Measurements from ENCODE around the gene VTA1. TPM values are rescaled to one million over a fixed set of nuclear protein-coding genes. Genes with fewer than 3 reads are reported as not detected.
A peak's percentile ranks its signal among the peaks of the same experiment; 100 is the strongest.

VTA1 gene
- total and polyA plus RNA-seq, 2 of the 4 experiments (the other 2 are of a cell fraction) = 60.9 to 120 TPM

DNA sequence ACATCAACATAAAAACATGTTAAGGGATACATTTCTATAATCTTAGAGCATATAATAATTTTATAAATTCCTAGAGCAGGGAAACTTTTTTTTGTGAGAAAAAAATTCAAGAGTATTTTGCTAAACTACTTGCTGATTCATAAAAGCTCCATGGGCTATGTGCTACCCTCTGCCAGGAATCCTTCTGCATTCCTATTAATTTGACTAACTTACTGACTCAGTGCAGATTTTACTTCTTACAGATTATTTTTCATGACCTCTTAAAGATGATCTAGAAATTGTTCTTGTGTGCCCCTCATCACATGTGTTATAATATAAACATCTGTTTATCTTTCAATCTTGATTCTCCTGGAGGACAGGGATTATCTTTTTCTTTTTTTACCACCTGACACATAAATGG, 5.7 kb downstream of the VTA1 start:
- H3K14ac ChIP-seq (replicated peaks; ENCODE audit: low read depth, low read length) = no peak overlapping the region
- intact Hi-C loops (cut with micrococcal nuclease) = loop anchor here (5.0 kb wide), 1 partner anchor 150 kb away; the partner anchor contains the start of gene ADGRG6

More for the DNA sequence above, 5.7 kb downstream of the VTA1 start:
- TF ChIP-seq CHD1 (IDR thresholded peaks at IDR 0.05; ENCODE audit: low read depth, low read length) = no peak
- TF ChIP-seq BHLHE40 (IDR thresholded peaks at IDR 0.05; ENCODE audit: low read depth, low read length) = no peak
- TF ChIP-seq NFE2L2 (IDR thresholded peaks at IDR 0.05; ENCODE audit: low read depth, low read length) = no peak
- H3K36me3 ChIP-seq (ENCODE audit: control insufficient read depth, insufficient read depth, low read length) = peaks cover 2% of the 10 kb centered on the region; the same call in 1 of the 2 replicates
- H3K27me3 ChIP-seq (ENCODE audit: control insufficient read depth, insufficient read depth, low read length) = no peaks in the 10 kb centered on the region
- H3K56ac ChIP-seq (ENCODE audit: extremely low read depth, insufficient read depth, low read length) = no peak overlapping the region
- H3K79me1 ChIP-seq (ENCODE audit: low read depth in 1 of 2, low read length in 2 of 2) = peaks cover 8 to 41% of the 10 kb centered on the region in 2 experiments; a peak in 3 of 4 replicates
- H4K91ac ChIP-seq (ENCODE audit: insufficient read depth, low read depth, low read length) = no peak overlapping the region
- H3K4me2 ChIP-seq (ENCODE audit: low read depth, low read length) = peak overlapping the region; percentile 12; the same call in 1 of the 2 replicates
- H3K27ac ChIP-seq (ENCODE audit: insufficient read depth, low read length) = no peak overlapping the region
- no peak overlapping the region for H3K4me3 ChIP-seq (ENCODE audit: insufficient read depth, low read depth, low read length)
- H2BK120ac ChIP-seq (ENCODE audit: low read depth, low read length) = no peak overlapping the region
- H2AFZ ChIP-seq (replicated peaks; ENCODE audit: low read length, poor library complexity) = no peak overlapping the region
- H2BK20ac ChIP-seq (ENCODE audit: low read depth, low read length) = no peak overlapping the region
- H3K9ac ChIP-seq (ENCODE audit: low read depth, low read length) = no peak overlapping the region
- H2BK5ac ChIP-seq (ENCODE audit: low read depth, low read length, poor library complexity, severe bottlenecking) = peak overlapping the region; percentile 93
- H3K4ac ChIP-seq (ENCODE audit: low read depth, low read length) = no peak overlapping the region
- no peaks in the 10 kb centered on the region for H4K20me1 ChIP-seq (ENCODE audit: insufficient read depth, low read length)
- H4K5ac ChIP-seq (ENCODE audit: low read depth, low read length) = no peak overlapping the region
- H3K23ac ChIP-seq (ENCODE audit: low read depth, low read length) = no peak overlapping the region
- in situ Hi-C loops (cut with MboI; ENCODE audit: low sequenced_read_pairs) = no loop called here
- BruUV-seq (replicated peaks) = no TSS peak
- ATAC-seq (ENCODE audit: low read depth) (peak; percentile 88), DNase-seq (peak; percentile 82)
- no peak overlapping the region for H2BK15ac ChIP-seq (ENCODE audit: low read depth, low read length)
- POLR2A ChIA-PET (ENCODE audit: unreplicated experiment) = no interaction called here
- no peak overlapping the region for H3K18ac ChIP-seq (ENCODE audit: low read depth, low read length)
- no peak overlapping the region for H2AK9ac ChIP-seq (replicated peaks; ENCODE audit: low read depth, low read length, poor library complexity)
- no peak overlapping the region for H2AK5ac ChIP-seq (ENCODE audit: low read depth, low read length)
- no peak overlapping the region for H4K8ac ChIP-seq (ENCODE audit: low read depth in 2 of 2, low read length in 2 of 2)
- CTCF ChIA-PET = no interaction called here
- no peaks in the 10 kb centered on the region for H3K9me3 ChIP-seq (ENCODE audit: control insufficient read depth, insufficient read depth, low read length)
- H3K9me1 ChIP-seq (ENCODE audit: insufficient read depth, low read length) = peaks cover 2% of the 10 kb centered on the region; the same call in 1 of the 2 replicates
- dilution Hi-C loops (cut with HindIII; ENCODE audit: low sequenced_read_pairs, unreplicated experiment) = no loop called here
- peaks cover 6% of the 10 kb centered on the region for H3K4me1 ChIP-seq (ENCODE audit: control insufficient read depth, insufficient read depth, low read length)

All from IMR-90 (cell line).